Fibroblast of the conjunctiva (primary cell): ENCODE measurements around the gene CALML3.
"Not testable (repeated sequence)": the region's sequence is repeated elsewhere in the genome, so short reads cannot be mapped to it uniquely, and the experiment has no call there.

Source experiments
- DNase-seq: peaks from one replicate; pipeline ENCODE4 v3.0.0-alpha.2; 2010; ENCODE audit warnings: low read depth

Gene CALML3

GRCh38 chr10:5557040-5557721, 32.4 kb downstream of the CALML3 start:
- DNase-seq: no peak

- no peak for DNase-seq
Observed at GRCh38 chr10:5557799-5558771, 33.3 kb downstream of the CALML3 start.

GRCh38 chr10:5559022-5559421, 34.3 kb downstream of the CALML3 start:
- DNase-seq: not testable (repeated sequence)

- DNase-seq: no peak
Observed at GRCh38 chr10:5559642-5560141, 34.9 kb downstream of the CALML3 start.

GRCh38 chr10:5560142-5560816, 35.5 kb downstream of the CALML3 start:
- DNase-seq: no peak

GRCh38 chr10:5560817-5561703, 36.3 kb downstream of the CALML3 start:
- no peak for DNase-seq

GRCh38 chr10:5561704-5562645, 37.2 kb downstream of the CALML3 start:
- DNase-seq: no peak

- no peak for DNase-seq
Observed at GRCh38 chr10:5563321-5563961, 38.7 kb downstream of the CALML3 start.

- no peak for DNase-seq
Observed at GRCh38 chr10:5563991-5564536, 39.3 kb downstream of the CALML3 start.

GRCh38 chr10:5564537-5565204, 39.9 kb downstream of the CALML3 start:
- DNase-seq: no peak

GRCh38 chr10:5565205-5565545, 40.4 kb downstream of the CALML3 start:
- DNase-seq: no peak

- DNase-seq: no peak
Observed at GRCh38 chr10:5565671-5566581, 41.2 kb downstream of the CALML3 start.

GRCh38 chr10:5566614-5567013, 41.9 kb downstream of the CALML3 start:
- DNase-seq: no peak

GRCh38 chr10:5567477-5567876, 42.7 kb downstream of the CALML3 start:
- no peak for DNase-seq

- no peak for DNase-seq
Observed at GRCh38 chr10:5568984-5569383, 44.2 kb downstream of the CALML3 start.

- DNase-seq: no peak
Observed at GRCh38 chr10:5569568-5569967, 44.8 kb downstream of the CALML3 start.

GRCh38 chr10:5570007-5570655, 45.4 kb downstream of the CALML3 start:
- no peak for DNase-seq
